BE2C (cell line): ENCODE data around the gene CRABP2.

Experiments
- DNase-seq: peaks from one replicate; pipeline ENCODE4 v3.0.0-alpha.2; 2020
- H3K27me3 ChIP-seq: fragments of 250-450 bp; sonication (Bioruptor Pico); 2 replicates; pipeline ENCODE4 v1.5.1; 2020; ENCODE audit warnings: mild to moderate bottlenecking
- H3K36me3 ChIP-seq: fragments of 250-450 bp; sonication (Bioruptor Pico); 2 replicates; pipeline ENCODE4 v1.5.1; 2020; ENCODE audit warnings: mild to moderate bottlenecking
- H3K4me1 ChIP-seq: fragments of 250-450 bp; sonication (Bioruptor Pico); 2 replicates; pipeline ENCODE4 v1.5.1; 2020
- H3K4me3 ChIP-seq: 2 replicates; pipeline ENCODE4 v1.5.1; 2011; ENCODE audit warnings: low read depth, low read length
- H3K9me3 ChIP-seq: fragments of 250-450 bp; sonication (Bioruptor Pico); 2 replicates; pipeline ENCODE4 v1.5.1; 2020
- CTCF ChIP-seq: IDR thresholded peaks from 2 replicates; pipeline ENCODE4 v1.5.1; 2012; ENCODE audit warnings: mild to moderate bottlenecking, low read depth, low read length

Gene CRABP2

GRCh38 chr1:156671804-156672203 is 33.6 kb downstream of the CRABP2 start:
- Histone ChIP-seq H3K36me3 (no peaks in the 10 kb centered on the region), H3K4me1 (peaks cover 25% of the 10 kb centered on the region), H3K9me3 (no peaks in the 10 kb centered on the region), H3K27me3 (no peaks in the 10 kb centered on the region), H3K4me3 (no peak overlapping the region)
- no peak for DNase-seq
- TF ChIP-seq CTCF, result no peak

- H3K9me3 ChIP-seq, result no peaks in the 10 kb centered on the region
- DNase-seq, result no peak
- H3K27me3 ChIP-seq, result no peaks in the 10 kb centered on the region
- H3K4me1 ChIP-seq, result peaks cover 21% of the 10 kb centered on the region
- no peak for TF ChIP-seq CTCF
- H3K4me3 ChIP-seq, result no peak overlapping the region
- H3K36me3 ChIP-seq, result no peaks in the 10 kb centered on the region
Measured at GRCh38 chr1:156670791-156671190, 34.6 kb downstream of the CRABP2 start.

- no peaks in the 10 kb centered on the region for H3K9me3 ChIP-seq
- no peaks in the 10 kb centered on the region for H3K36me3 ChIP-seq
- H3K4me3 ChIP-seq, result no peak overlapping the region
- no peaks in the 10 kb centered on the region for H3K27me3 ChIP-seq
- no peak for TF ChIP-seq CTCF
- peaks cover 20% of the 10 kb centered on the region for H3K4me1 ChIP-seq
- DNase-seq, result no peak
Measured at GRCh38 chr1:156670359-156670758, 35.0 kb downstream of the CRABP2 start.

GRCh38 chr1:156669794-156670193 is 35.6 kb downstream of the CRABP2 start:
- Histone ChIP-seq H3K4me3 (no peak overlapping the region), H3K27me3 (no peaks in the 10 kb centered on the region), H3K9me3 (no peaks in the 10 kb centered on the region), H3K4me1 (peaks cover 15% of the 10 kb centered on the region), H3K36me3 (no peaks in the 10 kb centered on the region)
- no peak for DNase-seq
- TF ChIP-seq CTCF, result no peak

GRCh38 chr1:156668801-156669637 is 36.4 kb downstream of the CRABP2 start:
- no peak for DNase-seq
- H3K4me3 ChIP-seq, result no peak overlapping the region
- H3K4me1 ChIP-seq, result peaks cover 21% of the 10 kb centered on the region
- H3K27me3 ChIP-seq, result no peaks in the 10 kb centered on the region
- no peaks in the 10 kb centered on the region for H3K36me3 ChIP-seq
- H3K9me3 ChIP-seq, result no peaks in the 10 kb centered on the region
- TF ChIP-seq CTCF, result no peak

GRCh38 chr1:156667968-156668709 is 37.2 kb downstream of the CRABP2 start:
- DNase-seq, result no peak
- TF ChIP-seq CTCF, result no peak
- H3K36me3 ChIP-seq, result no peaks in the 10 kb centered on the region
- H3K27me3 ChIP-seq, result no peaks in the 10 kb centered on the region
- no peak overlapping the region for H3K4me3 ChIP-seq
- peaks cover 18% of the 10 kb centered on the region for H3K4me1 ChIP-seq
- no peaks in the 10 kb centered on the region for H3K9me3 ChIP-seq
